ENCODE results near the gene TBC1D10B. TPM values are rescaled to one million over a fixed set of nuclear protein-coding genes. Genes with fewer than 3 reads are reported as not detected.

TBC1D10B gene
- total RNA-seq, 6 donors from 2014 or later: 31.1 to 71.2 (median 40.3) TPM

DNA sequence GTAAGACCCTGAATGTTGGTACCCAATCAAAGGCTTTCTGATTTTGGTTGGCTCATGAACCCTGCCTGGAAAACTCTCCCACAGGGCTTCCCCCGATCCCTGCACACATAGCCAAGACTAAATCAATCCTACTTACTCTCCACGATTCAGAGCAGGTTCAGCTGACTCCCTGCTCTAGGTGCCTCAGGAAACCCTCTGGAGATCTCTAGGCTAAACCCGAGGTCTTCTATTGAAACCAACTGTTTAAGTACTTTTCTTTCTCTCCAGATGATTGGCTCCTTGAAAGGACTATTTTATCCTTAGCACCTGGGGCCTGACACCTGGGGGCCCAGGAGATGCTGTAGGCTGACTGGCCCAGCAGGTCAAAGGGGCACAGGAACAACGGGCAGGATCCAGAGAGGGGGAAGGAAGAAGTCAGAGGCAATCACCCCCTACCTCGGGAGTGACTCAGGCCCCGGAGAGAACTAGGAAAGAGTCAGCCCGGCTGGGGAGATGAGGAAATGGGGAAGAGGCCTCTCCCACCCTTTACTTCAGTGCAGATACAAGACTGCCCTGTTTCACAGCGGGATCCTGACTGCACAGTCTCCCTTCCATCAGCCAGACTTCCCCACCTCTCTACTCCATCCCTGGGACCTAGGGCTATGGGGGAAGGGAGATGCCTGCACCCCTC is 2.0 kb downstream of the TBC1D10B start:
- Histone ChIP-seq H3K27me3 (no peaks in the 10 kb centered on the region), H3K36me3 (peaks cover 8 to 30% (median 18%) of the 10 kb centered on the region in 4 donors), H3K4me1 (peaks cover 32 to 41% (median 33%) of the 10 kb centered on the region in 4 donors), H3K4me3 (peak overlapping the region; percentile 79 to 98 (median 90)), H3K9me3 (no peaks in the 10 kb centered on the region), H3K27ac (peak overlapping the region; percentile 77 to 91 (median 86))
- 4 to 6% methylated on average over 8 of the region's 8 CpGs for WGBS, 2 donors
- DNase-seq: peak in 1 of 2 donors; percentile 76
- peak in 1 of 2 donors; percentile 25 for ATAC-seq (ENCODE audit: low FRiP score in 2 of 2)
- no peak for TF ChIP-seq EP300 (IDR thresholded peaks at IDR 0.05)
- no peak for TF ChIP-seq POLR2AphosphoS5 (IDR thresholded peaks at IDR 0.05)
- TF ChIP-seq POLR2A (IDR thresholded peaks at IDR 0.05): peak in 2 of 4 donors; percentile 14 to 43
- TF ChIP-seq, protein P1, sequence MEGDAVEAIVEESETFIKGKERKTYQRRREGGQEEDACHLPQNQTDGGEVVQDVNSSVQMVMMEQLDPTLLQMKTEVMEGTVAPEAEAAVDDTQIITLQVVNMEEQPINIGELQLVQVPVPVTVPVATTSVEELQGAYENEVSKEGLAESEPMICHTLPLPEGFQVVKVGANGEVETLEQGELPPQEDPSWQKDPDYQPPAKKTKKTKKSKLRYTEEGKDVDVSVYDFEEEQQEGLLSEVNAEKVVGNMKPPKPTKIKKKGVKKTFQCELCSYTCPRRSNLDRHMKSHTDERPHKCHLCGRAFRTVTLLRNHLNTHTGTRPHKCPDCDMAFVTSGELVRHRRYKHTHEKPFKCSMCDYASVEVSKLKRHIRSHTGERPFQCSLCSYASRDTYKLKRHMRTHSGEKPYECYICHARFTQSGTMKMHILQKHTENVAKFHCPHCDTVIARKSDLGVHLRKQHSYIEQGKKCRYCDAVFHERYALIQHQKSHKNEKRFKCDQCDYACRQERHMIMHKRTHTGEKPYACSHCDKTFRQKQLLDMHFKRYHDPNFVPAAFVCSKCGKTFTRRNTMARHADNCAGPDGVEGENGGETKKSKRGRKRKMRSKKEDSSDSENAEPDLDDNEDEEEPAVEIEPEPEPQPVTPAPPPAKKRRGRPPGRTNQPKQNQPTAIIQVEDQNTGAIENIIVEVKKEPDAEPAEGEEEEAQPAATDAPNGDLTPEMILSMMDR (IDR thresholded peaks at IDR 0.05): no peak

DNA sequence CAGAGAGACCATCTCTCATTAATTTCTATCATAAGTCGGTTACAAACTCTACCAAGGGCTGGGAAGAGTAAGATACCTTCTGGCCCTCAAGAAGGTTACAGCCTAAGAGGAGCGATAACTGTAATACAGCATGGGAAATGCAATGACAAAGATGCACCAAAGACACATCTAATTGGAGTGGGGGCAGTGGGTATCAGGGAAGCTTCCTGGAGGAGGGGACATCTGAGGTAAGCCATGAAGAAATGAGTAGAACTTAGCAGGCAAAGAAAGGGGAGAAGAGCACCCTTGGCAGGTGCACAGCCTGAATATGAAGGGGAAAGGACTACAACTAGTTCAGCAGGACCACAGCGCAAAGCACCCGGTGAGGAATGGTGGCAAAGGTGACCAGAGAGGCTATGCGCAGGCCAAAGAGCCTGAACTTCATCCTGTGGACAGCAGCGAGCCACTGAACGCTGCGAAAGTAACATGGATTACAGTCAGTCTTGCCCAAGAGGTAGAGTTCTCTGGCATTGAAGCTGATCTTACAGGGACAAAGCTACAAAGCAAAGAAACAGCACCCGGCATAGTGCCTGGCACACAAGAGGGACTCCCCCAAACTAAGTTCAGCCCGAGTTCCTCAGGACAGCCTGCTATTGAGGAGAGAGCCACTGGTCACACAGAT is 2.8 kb downstream of the TBC1D10B start:
- Histone ChIP-seq H3K9me3 (no peaks in the 10 kb centered on the region), H3K4me1 (peaks cover 32 to 41% (median 33%) of the 10 kb centered on the region in 4 donors), H3K27me3 (no peaks in the 10 kb centered on the region), H3K4me3 (peak overlapping the region in 3 of 4 donors; percentile 79 to 95 (median 84)), H3K36me3 (peaks cover 8 to 35% (median 23%) of the 10 kb centered on the region in 4 donors), H3K27ac (peak overlapping the region in 2 of 4 donors; percentile 85 to 91)
- ATAC-seq (ENCODE audit: low FRiP score in 2 of 2) (no peak), DNase-seq (no peak)
- 59 to 69% methylated on average over 10 of the region's 10 CpGs for WGBS, 2 donors
- TF ChIP-seq POLR2AphosphoS5 (IDR thresholded peaks at IDR 0.05) (no peak), EP300 (IDR thresholded peaks at IDR 0.05) (no peak), POLR2A (IDR thresholded peaks at IDR 0.05) (no peak)
- TF ChIP-seq, protein P1 (IDR thresholded peaks at IDR 0.05): no peak

DNA sequence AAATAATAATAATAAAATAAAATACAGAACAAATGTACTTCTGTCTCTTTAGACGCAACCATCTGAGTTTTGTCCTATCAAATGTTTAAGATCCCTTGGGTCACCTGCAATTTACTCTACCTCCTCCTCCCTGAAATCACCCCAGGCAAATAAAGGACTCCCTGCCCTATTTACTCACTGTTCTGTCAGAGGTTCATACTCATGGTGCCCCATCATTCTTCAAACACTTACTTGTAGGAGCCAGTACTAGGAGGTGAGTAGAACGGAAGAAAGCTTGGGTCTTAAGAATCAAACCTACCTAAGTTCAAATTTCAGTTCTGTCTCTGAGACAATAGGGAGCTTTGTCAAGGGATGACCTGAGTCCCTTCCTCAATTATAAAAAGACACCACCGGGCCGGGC is 3.8 kb downstream of the TBC1D10B start:
- ATAC-seq (ENCODE audit: low FRiP score in 2 of 2) (no peak), DNase-seq (no peak)
- Histone ChIP-seq H3K4me1 (peaks cover 30 to 41% (median 32%) of the 10 kb centered on the region in 4 donors), H3K36me3 (peaks cover 8 to 42% (median 28%) of the 10 kb centered on the region in 4 donors), H3K27me3 (no peaks in the 10 kb centered on the region), H3K9me3 (no peaks in the 10 kb centered on the region), H3K4me3 (no peak overlapping the region), H3K27ac (no peak overlapping the region)
- 66 to 77% methylated on average over 4 of the region's 4 CpGs for WGBS, 2 donors
- no peak for TF ChIP-seq POLR2A (IDR thresholded peaks at IDR 0.05)
- TF ChIP-seq POLR2AphosphoS5 (IDR thresholded peaks at IDR 0.05): no peak
- TF ChIP-seq, protein P1 (IDR thresholded peaks at IDR 0.05): no peak
- no peak for TF ChIP-seq EP300 (IDR thresholded peaks at IDR 0.05)

DNA sequence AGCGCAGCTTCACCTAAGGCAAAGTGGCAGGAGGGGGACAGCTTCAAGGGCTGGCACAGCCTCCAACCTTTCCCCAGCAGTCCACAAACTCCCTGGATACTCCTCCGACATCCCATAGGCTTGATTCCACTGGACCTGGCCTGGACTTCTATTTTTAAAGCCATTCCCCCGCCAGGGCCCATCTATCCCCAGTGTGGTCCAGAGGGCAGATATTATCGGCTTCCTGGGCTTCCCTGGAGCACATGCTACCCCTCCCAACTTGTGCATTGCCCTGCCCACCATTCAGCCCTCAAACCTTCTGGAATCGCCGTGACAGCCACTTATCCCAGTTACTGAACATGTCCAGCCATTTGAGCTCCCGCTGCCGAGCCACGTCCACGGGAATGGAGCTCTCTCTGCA is 5.1 kb downstream of the TBC1D10B start:
- peaks cover 25 to 36% (median 28%) of the 10 kb centered on the region in 4 donors for H3K4me1 ChIP-seq

More for the DNA sequence above, 5.1 kb downstream of the TBC1D10B start:
- Histone ChIP-seq H3K36me3 (peaks cover 8 to 51% (median 28%) of the 10 kb centered on the region in 4 donors), H3K27me3 (no peaks in the 10 kb centered on the region), H3K9me3 (no peaks in the 10 kb centered on the region), H3K4me3 (no peak overlapping the region), H3K27ac (no peak overlapping the region)
- TF ChIP-seq, protein P1 (IDR thresholded peaks at IDR 0.05): no peak
- no peak for TF ChIP-seq EP300 (IDR thresholded peaks at IDR 0.05)
- no peak for TF ChIP-seq POLR2A (IDR thresholded peaks at IDR 0.05)
- TF ChIP-seq POLR2AphosphoS5 (IDR thresholded peaks at IDR 0.05): no peak
- no peak for DNase-seq
- 82 to 94% methylated on average over 10 of the region's 10 CpGs for WGBS, 2 donors
- no peak for ATAC-seq (ENCODE audit: low FRiP score in 2 of 2)
